NCI-H146 (cell line): ENCODE results near the gene OSTM1.
"Not testable (repeated sequence)": the region's sequence is repeated elsewhere in the genome, so short reads cannot be mapped to it uniquely, and the experiment has no call there.

Experiments used
- DNase-seq: peaks from one replicate; lab custom pipeline; 2025; lab: John Stamatoyannopoulos, UW

The OSTM1 gene

GRCh38 chr6:108016283-108016682, 58.3 kb downstream of the OSTM1 start:
- DNase-seq = not testable (repeated sequence)

GRCh38 chr6:108013787-108014439, 60.6 kb downstream of the OSTM1 start:
- no peak for DNase-seq

DNA sequence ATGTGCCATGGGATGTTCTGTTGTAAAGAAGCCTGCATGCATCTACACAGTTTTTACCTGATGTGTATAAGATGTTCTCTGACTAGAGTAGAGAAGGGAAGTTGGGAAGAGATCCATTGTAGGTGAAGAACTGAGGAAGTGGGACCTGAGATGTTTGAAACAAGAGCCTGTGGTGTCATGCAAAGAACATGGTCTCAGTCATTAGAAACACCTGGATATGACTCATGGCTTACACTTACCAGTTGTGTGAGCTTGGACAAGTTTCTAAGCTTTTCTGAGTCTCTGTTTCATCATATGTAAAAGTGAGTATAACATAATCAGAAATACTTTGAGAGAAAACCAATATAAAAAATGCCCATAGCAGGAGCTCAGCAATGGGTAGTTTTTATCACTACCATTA, 64.6 kb downstream of the OSTM1 start:
- no peak for DNase-seq

DNA sequence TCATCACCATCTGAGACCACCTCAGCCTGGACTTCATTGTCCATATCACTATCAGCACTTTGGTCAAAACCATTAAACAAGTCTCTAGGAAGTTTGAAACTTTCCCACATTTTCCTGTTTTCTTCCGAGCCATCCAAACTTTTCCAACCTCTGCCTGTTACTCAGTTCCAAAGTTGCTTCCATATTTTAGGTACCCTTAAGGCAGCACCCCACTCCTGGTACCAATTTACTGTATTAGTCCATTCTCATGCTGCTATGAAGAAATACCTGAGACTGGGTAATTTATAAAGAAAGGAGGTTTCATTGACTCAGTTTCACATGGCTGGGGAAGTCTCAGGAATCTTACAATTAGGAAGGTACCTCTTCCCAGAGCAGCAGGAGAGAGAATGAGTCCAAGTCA, 65.3 kb downstream of the OSTM1 start:
- not testable (repeated sequence) for DNase-seq

DNA sequence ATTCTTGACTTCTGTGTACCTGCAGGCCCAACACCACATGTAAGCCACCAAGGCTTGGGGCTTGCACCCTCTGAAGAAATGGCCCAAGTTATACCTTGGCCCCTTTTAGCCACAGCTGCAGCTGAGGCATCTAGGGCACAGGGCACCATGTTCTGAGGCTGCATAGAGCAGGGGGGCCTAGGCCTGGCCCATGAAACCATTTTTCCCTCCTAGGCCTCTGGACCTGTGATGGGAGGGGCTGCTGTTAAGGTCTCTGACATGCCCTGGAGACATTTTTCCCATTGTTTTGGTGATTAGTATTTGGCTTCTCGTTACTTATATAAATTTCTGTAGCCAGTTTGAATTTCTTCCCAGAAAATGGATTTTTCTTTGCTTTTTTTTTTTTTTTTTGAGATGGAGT, 66.2 kb downstream of the OSTM1 start:
- DNase-seq = no peak

DNA sequence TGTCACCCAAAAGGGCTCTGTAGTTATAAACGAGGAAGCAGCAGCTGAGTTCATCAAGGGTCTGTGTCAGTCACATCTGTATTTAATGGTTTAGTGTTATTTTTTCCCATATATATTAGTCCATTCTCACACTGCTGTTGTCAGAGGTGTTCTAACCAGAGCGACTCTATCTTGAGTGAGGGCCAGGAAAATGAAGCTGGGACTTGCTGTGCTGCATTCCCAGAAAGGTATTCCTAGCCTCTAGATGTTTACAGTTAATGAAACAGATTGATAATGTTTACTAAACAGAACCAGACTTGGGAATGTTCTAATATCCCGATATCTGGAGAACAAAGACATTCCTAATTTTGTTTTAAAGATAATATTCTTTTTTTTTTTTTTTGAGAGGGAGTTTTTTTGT, 68.6 kb downstream of the OSTM1 start:
- DNase-seq = no peak

DNA sequence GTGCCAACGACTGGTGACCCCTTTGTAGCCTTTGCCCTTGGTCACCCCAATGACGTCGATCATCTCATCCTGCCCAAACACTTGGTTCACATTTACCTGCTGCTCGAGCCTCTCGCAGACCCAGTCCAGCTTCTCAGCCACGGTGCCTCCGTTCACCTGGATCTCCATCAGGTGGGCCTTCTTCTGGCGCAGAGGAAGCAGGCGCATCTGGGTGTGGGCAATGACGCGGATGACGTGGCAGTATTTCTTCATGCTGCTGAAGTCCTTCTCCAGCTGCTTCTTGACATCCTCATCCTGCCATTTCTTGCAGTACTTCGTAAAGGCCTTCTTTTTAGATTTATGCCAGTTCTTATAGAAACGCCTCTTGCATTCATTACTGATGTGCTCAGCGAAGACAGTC, 69.7 kb downstream of the OSTM1 start:
- no peak for DNase-seq

- peak; percentile 82 for DNase-seq
These were observed 71.9 kb downstream of the OSTM1 start for GRCh38 chr6:108002365-108003221.

- DNase-seq = no peak
These were observed 72.8 kb downstream of the OSTM1 start for GRCh38 chr6:108001696-108002231.

DNA sequence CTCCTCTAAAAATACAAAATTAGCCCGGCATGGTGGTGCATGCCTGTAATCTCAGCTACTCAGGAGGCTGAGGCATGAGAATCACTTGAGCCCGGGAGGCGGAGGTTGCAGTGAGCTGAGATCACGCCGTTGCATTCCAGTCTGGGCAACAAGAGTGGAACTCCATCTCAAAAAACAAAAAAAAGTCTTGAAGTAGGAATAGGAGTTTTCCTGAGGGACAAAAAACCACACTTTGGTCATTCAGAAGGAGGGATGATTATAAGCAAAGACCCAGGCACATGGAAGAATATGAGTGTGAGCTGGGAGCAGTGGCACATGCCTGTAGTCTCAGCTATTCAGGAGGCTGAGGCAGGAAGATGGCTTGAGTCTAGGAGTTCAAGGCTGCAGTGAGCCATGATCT, 74.3 kb downstream of the OSTM1 start:
- DNase-seq = not testable (repeated sequence)

GRCh38 chr6:107999341-107999740, 75.2 kb downstream of the OSTM1 start:
- DNase-seq = no peak

DNA sequence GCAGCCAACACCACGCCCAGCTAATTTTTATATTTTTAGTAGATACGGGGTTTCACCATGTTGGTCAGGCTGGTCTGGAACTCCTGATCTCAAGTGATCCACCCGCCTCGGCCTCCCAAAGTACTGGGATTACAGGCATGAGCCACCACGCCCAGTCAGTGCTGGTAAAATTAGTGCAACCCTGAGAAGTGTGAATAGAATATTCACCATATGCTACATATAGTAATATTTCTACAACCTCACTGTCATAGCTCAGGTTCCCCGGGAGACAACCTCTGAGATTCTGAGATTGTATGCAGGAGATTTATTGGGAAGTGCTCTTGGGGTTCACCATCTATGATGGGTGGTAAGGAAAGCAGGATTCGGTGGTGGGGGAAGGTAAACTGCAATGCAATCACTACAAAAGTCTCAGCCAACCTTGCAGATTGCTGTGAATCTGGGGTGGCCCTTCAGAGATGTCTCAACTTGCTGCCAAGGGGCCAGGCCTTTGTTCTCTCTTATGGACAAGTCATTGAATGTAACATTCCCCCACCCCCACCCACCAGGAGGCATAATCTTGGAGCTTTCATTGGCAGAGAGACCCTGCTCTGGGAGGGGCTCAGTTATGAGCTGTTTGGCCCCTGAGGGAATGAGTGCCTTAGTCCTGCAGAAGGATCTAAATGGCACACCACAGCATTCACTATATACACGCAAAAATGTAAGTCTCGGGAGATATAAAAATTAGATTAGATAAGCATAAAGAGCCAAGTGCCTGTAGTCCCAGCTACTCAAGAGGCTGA, 82.6 kb downstream of the OSTM1 start:
- DNase-seq = no peak
